IPS-18c (cell line): ENCODE measurements around the gene RFX4.

Experiments used
- H3K4me3 ChIP-seq: 2 replicates; pipeline ENCODE4 v1.7.0; 2013; ENCODE audit warnings: low read depth, mild to moderate bottlenecking, low read length, moderate library complexity; ENCODE audit not compliant: insufficient read depth
- H3K9me3 ChIP-seq: one replicate; pipeline ENCODE4 v1.6.1; 2013; ENCODE audit warnings: mild to moderate bottlenecking, low read length, moderate library complexity; ENCODE audit not compliant: control insufficient read depth, insufficient read depth

RFX4 gene

DNA sequence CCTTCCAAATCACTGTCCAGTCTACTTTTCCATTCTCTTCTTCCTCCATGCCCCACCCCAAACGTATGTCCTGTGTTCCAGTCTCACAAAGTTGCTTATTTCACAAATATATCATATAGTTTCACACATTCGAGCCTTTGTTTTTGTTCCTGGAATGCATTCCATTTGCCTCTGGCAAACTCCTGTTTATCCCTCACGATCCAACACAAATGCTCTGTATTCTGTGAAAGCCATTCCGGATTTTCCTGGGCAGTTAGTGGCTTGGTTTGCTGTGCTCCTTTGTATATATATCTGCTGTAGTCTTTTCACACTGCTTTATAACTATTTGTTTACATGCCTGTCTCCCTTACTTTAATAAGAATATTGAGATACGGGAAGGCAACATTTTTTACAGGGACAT is 200.7 kb downstream of the RFX4 start:
- H3K9me3 ChIP-seq = peaks cover 3% of the 10 kb centered on the region
- H3K4me3 ChIP-seq = no peak overlapping the region

DNA sequence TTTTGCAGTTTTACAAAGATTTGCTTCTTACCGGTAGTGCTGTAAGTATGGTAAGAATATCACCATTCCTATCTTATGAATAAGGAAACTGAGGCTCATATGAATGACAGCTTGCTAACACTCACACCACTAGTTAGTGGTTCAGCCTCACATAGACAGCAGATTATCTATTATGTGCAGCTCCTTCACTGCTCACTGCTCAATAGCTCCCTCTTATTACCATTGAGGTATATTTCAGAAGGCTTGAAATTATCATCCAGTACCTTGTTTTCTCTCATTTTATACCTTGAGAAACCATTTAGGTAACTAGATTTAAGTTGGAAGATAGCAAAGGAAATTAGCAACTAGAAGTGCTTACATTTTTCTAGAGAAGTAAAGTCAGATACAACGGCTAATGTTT is 207.2 kb downstream of the RFX4 start:
- peaks cover 3% of the 10 kb centered on the region for H3K9me3 ChIP-seq
- no peak overlapping the region for H3K4me3 ChIP-seq

DNA sequence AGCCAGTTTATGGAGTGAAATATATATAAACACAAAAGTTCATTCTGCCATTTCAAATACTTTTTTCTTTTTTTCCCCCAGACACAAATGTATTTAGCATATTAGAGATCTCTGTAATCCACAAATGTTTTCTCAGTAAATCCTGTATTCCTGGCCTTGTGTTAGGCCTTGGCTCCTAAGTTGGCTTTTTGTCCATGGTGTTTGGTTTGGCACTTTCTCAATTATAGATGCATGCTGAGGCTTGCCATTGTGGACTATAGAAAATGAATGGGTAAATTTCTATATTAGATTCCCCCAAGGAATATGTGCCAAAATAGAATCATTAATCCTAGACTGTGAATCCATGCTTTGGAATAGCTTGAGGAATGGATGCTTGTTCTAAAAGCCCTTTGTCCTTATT is 208.7 kb downstream of the RFX4 start:
- no peak overlapping the region for H3K4me3 ChIP-seq

DNA sequence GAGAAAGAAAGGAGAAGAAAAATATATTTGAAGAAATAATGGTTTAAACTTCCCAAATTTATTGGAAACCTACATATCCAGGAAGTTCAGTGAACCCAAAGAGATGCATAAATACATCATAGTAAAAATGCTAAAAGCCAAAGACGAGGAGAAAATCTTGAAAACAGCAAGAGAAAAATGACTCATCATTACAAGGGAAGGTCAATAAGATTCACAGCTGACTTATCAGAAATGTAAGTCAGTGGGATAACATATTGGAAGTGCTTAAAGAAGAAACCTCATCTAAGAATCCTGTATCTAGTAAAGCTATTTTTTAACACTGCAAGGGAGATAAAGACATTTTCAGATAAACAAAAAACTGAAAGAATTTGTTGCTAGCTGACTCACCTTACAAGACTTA is 211.6 kb downstream of the RFX4 start:
- no peaks in the 10 kb centered on the region for H3K9me3 ChIP-seq

More for the DNA sequence above, 208.7 kb downstream of the RFX4 start:
- H3K9me3 ChIP-seq = peaks cover 3% of the 10 kb centered on the region

DNA sequence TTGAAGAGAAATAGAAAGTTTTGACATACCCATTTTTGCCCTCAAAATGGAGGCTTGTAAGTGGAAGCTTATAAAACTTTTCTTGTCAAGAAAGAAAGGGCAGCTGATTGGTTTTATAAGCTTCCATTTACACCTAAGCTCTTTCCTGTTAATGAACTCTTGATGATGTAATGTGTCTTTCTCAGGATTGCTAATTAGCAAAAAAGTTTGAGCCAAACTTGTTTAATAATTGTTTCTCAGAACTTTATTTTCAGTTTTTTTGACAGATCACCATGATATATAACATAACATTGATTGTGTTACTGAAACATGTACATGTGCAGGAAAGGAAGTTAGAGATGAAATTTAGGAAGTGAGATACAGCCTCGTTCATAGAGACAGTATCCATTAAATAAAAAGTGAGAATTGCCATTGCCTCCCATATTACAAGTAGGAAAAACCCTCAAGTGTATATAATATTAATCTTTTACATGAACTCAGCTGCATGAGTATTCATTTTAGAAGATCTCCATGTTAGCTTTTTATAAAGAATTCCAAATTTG is 218.4 kb downstream of the RFX4 start:
- Histone ChIP-seq H3K4me3 (no peak overlapping the region), H3K9me3 (no peaks in the 10 kb centered on the region)

More for the DNA sequence above, 211.6 kb downstream of the RFX4 start:
- H3K4me3 ChIP-seq = no peak overlapping the region

DNA sequence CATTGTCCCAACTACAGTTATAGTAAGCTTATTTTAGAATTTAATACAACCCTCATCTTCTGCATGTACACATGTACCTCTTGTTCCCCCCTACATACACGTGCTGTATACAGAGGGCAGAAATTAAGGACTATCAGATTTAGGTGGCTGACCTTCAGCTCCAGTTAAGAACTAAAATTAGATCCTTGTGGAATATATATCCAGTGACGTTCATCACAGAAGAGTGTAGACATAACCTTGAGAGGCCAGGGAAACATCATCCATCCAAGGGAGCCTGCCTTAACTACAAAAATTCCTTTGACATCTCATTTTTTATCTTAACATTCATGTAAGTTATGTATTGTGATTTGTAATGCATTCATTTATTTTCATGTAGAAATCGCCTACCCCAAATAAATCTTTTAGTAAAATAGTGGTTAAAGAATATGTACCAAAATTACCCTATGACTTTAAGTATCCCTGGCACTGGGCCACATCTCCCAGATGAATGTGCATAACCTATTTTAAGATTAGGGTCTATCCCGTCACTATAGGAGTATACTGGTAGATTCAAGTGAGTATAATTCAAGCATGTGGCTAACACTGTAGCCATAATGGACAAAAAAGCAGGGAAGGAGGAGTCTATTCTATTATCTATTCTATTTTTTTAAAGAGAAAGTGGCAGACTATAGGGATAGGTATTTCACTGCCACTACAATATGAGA is 219.2 kb downstream of the RFX4 start:
- no peaks in the 10 kb centered on the region for H3K9me3 ChIP-seq
- no peak overlapping the region for H3K4me3 ChIP-seq

DNA sequence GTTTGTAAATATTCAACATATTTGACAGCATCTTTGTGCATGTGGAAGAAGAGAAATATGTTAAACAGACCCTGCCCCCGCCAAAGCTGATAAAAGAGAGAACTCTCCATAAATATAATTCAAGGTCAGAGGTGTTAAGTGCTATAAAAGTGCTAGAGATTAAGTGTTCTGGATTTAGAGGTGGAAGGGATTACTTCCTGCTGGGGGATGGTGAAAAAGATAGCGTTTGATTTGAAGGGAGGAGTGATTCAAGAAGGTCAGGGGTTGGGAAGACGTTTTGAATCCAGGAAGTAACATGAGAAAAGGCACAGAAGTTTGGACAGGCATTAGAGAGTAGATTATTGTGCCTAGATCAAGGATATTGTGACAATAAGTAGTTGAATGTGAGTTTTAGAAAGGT is 221.9 kb downstream of the RFX4 start:
- Histone ChIP-seq H3K9me3 (no peaks in the 10 kb centered on the region), H3K4me3 (no peak overlapping the region)
